PC-9 (cell line): ENCODE data around the gene HMGCL.

Experiments used
- CTCF ChIP-seq: fragments of 200-600 bp; sonication (generic); conservative IDR thresholded peaks from 2 replicates; pipeline ENCODE4 v1.6.1; 2017; ENCODE audit warnings: mixed run types, antibody characterized with exemption, mild to moderate bottlenecking, moderate library complexity
- EZH2 ChIP-seq: fragments of 200-600 bp; sonication (generic); IDR thresholded peaks from 2 replicates; pipeline ENCODE4 v1.8.0; 2017; ENCODE audit warnings: antibody characterized with exemption, low read depth

- TF ChIP-seq CTCF (no peak), EZH2 (no peak)
Measured at GRCh38 chr1:23772854-23773242, 52.4 kb downstream of the HMGCL start.
